Measurements from ENCODE around the gene ING2. TPM values are rescaled to one million over a fixed set of nuclear protein-coding genes. Genes with fewer than 3 reads are reported as not detected.

The ING2 gene
- total RNA-seq, 2 donors from 2014 or later, result 3.0 to 7.9 TPM

GRCh38 chr4:183541010-183541751 is 36.3 kb downstream of the ING2 start:
- DNase-seq (ENCODE audit: low spot score) (no peak), ATAC-seq (ENCODE audit: insufficient number of reproducible peaks, low FRiP score, low read depth) (no peak)
- Histone ChIP-seq H3K9me3 (peaks cover 6% of the 10 kb centered on the region), H3K27me3 (replicated peaks; ENCODE audit: insufficient read depth) (no peaks in the 10 kb centered on the region), H3K4me3 (peak overlapping the region; percentile 6), H3K27ac (no peak overlapping the region), H3K4me1 (ENCODE audit: control insufficient read depth in 1 of 2, low read depth in 2 of 2) (peaks cover 0 to 11% of the 10 kb centered on the region in 2 donors), H3K36me3 (no peaks in the 10 kb centered on the region)
- no peak for TF ChIP-seq CTCF (IDR thresholded peaks at IDR 0.05)

- Histone ChIP-seq H3K4me3 (no peak overlapping the region), H3K9me3 (peaks cover 6% of the 10 kb centered on the region), H3K36me3 (no peaks in the 10 kb centered on the region), H3K27me3 (replicated peaks; ENCODE audit: insufficient read depth) (no peaks in the 10 kb centered on the region), H3K4me1 (ENCODE audit: control insufficient read depth in 1 of 2, low read depth in 2 of 2) (peaks cover 0 to 11% of the 10 kb centered on the region in 2 donors), H3K27ac (no peak overlapping the region)
- DNase-seq (ENCODE audit: low spot score) (no peak), ATAC-seq (ENCODE audit: insufficient number of reproducible peaks, low FRiP score, low read depth) (no peak)
- TF ChIP-seq CTCF (IDR thresholded peaks at IDR 0.05), result no peak
Observed at GRCh38 chr4:183541752-183542040, 36.8 kb downstream of the ING2 start.

GRCh38 chr4:183543435-183543834 is 38.6 kb downstream of the ING2 start:
- Histone ChIP-seq H3K36me3 (no peaks in the 10 kb centered on the region), H3K4me3 (no peak overlapping the region), H3K9me3 (peaks cover 6% of the 10 kb centered on the region), H3K4me1 (ENCODE audit: control insufficient read depth in 1 of 2, low read depth in 2 of 2) (peaks cover 0 to 11% of the 10 kb centered on the region in 2 donors), H3K27me3 (replicated peaks; ENCODE audit: insufficient read depth) (no peaks in the 10 kb centered on the region), H3K27ac (no peak overlapping the region)
- ATAC-seq (ENCODE audit: insufficient number of reproducible peaks, low FRiP score, low read depth), result no peak
- no peak for TF ChIP-seq CTCF (IDR thresholded peaks at IDR 0.05)
- DNase-seq (ENCODE audit: low spot score), result no peak

GRCh38 chr4:183544109-183544508 is 39.3 kb downstream of the ING2 start:
- H3K36me3 ChIP-seq, result no peaks in the 10 kb centered on the region
- peaks cover 6% of the 10 kb centered on the region for H3K9me3 ChIP-seq
- H3K4me3 ChIP-seq, result no peak overlapping the region
- no peaks in the 10 kb centered on the region for H3K27me3 ChIP-seq (replicated peaks; ENCODE audit: insufficient read depth)
- no peak for ATAC-seq (ENCODE audit: insufficient number of reproducible peaks, low FRiP score, low read depth)
- no peak for TF ChIP-seq CTCF (IDR thresholded peaks at IDR 0.05)
- H3K4me1 ChIP-seq (ENCODE audit: control insufficient read depth in 1 of 2, low read depth in 2 of 2), result peaks cover 0 to 11% of the 10 kb centered on the region in 2 donors
- H3K27ac ChIP-seq, result no peak overlapping the region
- DNase-seq (ENCODE audit: low spot score), result no peak

GRCh38 chr4:183546376-183546775 is 41.5 kb downstream of the ING2 start:
- ATAC-seq (ENCODE audit: insufficient number of reproducible peaks, low FRiP score, low read depth) (no peak), DNase-seq (ENCODE audit: low spot score) (no peak)
- H3K27me3 ChIP-seq (replicated peaks; ENCODE audit: insufficient read depth), result no peaks in the 10 kb centered on the region
- H3K4me3 ChIP-seq, result no peak overlapping the region
- peaks cover 0 to 14% of the 10 kb centered on the region in 2 donors for H3K4me1 ChIP-seq (ENCODE audit: control insufficient read depth in 1 of 2, low read depth in 2 of 2)
- peaks cover 6% of the 10 kb centered on the region for H3K9me3 ChIP-seq
- H3K36me3 ChIP-seq, result no peaks in the 10 kb centered on the region
- no peak overlapping the region for H3K27ac ChIP-seq
- no peak for TF ChIP-seq CTCF (IDR thresholded peaks at IDR 0.05)
